GM18951 (cell line): ENCODE results near the gene P4HA2.

Experiments used
- POLR2A ChIP-seq: IDR thresholded peaks from 4 replicates; pipeline ENCODE4 v1.6.1; 2011; ENCODE audit warnings: mild to moderate bottlenecking; ENCODE audit not compliant: insufficient read length, insufficient read depth; ENCODE audit errors: extremely low read depth
- in situ Hi-C: fragments of 300-500 bp; cut with MboI; formaldehyde crosslinking; loops from one replicate; pipeline ENCODE4 v1.12.0; 2022; ENCODE audit warnings: low sequenced_read_pairs, mixed read lengths, inconsistent platforms; ENCODE audit not compliant: unreplicated experiment

The P4HA2 gene

DNA sequence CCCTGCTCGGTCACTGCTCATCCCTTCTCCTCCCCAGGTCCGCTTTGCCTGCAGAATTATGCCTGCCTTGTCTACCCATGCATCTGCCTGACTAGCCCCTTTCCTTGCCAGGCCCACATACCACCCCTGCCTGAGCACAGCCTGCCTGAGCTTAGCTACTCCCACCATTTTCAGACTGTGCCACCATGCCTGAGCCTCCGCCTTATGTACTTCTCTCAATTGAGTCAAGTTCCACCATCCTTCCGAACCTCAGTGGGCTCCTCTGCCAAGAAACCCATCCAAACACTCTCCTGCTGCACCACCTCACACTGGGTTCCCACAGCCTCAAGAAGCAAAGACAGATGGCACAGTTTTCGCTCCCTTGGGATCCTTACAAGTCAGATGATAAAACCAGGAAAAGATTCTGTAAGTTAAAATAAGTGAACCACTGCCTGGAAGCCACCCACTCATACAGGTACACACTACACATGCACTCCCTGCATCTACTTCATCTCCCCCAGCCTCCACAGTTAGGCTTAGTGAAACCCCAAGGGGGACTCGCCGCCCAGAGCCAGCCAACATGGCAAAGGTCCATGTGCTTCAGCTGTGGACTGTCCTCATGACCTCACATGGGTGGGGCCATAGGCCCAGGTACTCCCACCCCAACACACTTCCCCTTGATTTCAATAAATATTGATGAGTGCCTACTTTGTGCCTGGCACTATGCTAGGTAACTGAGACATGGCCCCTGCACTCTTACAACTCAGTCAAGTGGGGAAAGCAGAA lies 23.1 kb downstream of the P4HA2 start:
- TF ChIP-seq POLR2A = no peak
- in situ Hi-C loops = no loop called here

GRCh38 chr5:132203916-132204315 lies 23.7 kb downstream of the P4HA2 start:
- in situ Hi-C loops = no loop called here
- TF ChIP-seq POLR2A = no peak

DNA sequence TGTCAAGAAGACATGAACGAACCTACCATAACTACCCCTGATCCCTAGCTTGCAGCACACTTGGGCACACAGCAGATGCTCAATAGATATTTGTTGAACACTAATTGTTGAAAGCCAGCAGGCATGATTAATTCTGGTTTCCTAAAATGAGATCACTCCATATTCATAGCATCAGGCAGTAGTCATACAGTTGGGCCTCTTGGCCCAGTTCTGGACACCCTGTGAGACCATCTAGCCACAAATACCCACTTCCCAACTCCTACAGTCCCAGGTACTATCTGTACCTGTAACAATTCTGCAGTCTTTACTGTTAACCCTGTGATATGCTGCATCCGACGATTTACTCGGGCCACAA lies 24.2 kb downstream of the P4HA2 start:
- in situ Hi-C loops = no loop called here
- no peak for TF ChIP-seq POLR2A

DNA sequence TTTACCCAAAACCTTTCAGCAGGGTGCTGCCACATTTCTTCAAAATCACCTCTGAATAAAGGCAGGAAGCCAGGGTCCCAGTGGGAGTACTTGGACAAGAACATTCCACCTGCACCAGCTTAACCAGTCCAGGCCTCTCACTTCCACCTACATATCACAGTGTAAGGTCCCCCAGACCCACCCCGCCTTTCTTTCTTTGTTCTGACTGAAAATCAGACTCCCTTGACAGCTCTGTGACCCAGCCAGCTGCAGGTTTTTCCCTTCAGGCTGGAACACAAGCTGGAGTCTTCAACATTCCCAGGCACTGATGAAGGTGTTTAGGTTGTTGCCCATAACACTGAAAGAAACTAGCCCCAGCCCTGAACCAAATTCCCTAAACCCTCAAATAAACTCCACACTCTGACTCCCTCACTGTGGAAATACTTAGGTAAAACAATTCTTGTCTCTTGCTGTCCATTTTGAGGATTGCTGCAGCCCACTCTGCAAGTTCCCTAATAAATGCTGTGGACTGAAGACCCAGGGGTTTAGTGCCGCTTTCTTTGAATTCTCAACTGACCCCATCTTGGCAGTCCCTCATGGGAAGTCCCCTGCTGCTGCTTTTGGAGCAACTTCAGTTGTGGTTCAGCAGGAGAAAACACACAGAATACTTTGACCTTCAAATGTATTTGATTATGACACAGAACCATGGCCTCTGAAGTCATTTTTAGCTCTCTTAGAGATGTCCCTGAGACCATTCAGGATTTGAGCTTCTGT lies 24.8 kb downstream of the P4HA2 start:
- TF ChIP-seq POLR2A = no peak
- in situ Hi-C loops = no loop called here

- in situ Hi-C loops = no loop called here
- TF ChIP-seq POLR2A = no peak
Observed at GRCh38 chr5:132199116-132199680, 28.5 kb downstream of the P4HA2 start.

DNA sequence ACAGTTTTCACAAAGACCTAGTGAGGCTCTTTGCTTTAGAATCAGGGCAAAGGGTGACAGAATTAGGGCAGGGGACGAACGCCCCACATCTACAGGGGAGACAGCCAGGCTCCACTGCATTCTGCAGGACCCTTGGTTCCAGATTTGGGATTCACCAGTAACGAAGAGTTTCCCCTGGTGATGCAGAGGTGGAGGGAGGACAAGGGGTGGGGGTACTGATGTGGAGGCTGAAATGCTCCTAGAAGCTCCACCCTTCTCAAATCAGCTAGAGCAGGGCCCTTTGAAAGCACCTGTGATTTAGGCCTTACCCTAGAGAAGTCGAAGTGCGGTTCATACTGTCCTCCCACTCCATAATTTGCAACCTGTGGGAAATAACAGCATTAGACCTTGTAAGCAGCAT lies 29.1 kb downstream of the P4HA2 start:
- no peak for TF ChIP-seq POLR2A
- in situ Hi-C loops = no loop called here

- in situ Hi-C loops = no loop called here
- TF ChIP-seq POLR2A = no peak
Observed at GRCh38 chr5:132195727-132196126, 31.9 kb downstream of the P4HA2 start.

DNA sequence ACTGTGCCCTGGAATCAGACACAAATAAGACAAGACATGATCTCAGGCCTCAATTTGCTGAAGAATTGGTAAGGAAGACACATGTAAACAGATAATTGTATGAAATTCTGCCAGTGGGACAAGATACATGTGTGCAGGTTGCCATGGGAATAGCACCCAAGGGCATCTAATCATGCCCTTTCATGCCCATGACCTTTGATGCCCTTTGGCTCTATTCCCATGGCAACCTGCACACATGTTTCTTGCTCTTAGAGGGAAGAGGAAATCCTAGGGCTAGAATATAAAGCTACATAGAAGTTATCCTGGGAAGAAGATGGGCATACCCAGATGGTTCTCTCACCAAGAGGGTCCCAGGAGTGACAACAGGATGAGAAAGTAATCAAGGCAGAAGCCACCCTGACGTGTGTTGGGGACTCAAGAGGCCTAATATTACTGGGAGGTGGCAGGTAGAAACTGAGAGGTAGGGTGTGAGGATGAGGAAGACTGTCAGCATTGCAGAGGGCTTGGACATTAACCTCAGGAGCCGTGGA lies 34.4 kb downstream of the P4HA2 start:
- in situ Hi-C loops = no loop called here
- TF ChIP-seq POLR2A = no peak

DNA sequence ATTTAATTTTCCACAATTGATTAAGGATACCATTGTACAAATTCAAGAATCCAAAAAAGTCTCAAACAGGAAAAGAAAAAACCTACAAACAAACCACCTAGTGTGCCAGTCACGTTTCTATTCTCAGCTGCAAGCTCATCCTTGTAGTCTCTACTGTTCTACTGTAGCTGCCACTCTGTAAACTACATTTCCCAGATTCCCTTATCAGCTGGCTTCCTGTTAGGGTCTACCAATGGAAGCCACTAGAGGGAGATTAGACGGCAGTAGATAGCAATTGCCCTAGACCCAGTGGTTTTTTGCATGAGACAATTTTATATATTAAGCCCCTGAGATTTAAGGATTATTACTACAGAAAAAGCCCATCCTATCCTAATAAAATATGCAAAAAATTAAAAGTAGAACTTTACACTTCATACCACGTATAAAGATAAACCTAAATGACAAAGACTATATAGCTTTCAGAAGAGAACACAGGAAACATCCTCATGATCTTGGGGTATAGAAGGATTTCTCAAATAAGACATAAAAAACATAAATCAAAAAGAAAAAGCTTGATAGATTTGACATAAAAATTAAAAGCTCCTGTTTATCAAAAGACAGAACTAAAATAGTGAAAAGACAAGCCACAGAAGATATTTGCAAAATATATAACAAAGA lies 37.4 kb downstream of the P4HA2 start:
- in situ Hi-C loops = no loop called here
- no peak for TF ChIP-seq POLR2A

DNA sequence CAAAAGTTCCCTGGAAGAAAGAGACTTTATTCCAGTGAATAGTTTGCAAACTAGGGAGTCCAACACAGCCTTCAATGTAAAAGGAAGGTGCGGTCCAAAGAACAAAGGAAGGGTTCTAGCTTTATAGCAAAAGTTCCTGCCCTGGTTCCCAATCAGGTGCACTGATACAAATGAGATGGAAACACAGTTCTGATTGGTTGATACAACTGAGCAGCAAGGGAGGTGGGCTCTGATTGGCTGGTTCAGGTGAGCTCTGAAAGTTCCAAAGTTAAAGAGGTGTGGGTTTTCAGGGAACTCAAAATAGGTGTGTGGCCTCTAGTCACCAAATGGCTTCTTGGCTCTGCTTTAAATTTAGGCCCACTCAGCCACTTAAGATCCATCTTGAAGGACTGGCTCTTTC lies 43.1 kb downstream of the P4HA2 start:
- in situ Hi-C loops = no loop called here
- no peak for TF ChIP-seq POLR2A

- TF ChIP-seq POLR2A = no peak
- in situ Hi-C loops = no loop called here
Observed at GRCh38 chr5:132183723-132184122, 43.9 kb downstream of the P4HA2 start.

GRCh38 chr5:132182359-132183040 lies 45.2 kb downstream of the P4HA2 start:
- in situ Hi-C loops = no loop called here
- TF ChIP-seq POLR2A = no peak
